GM18526 (cell line): Measurements from ENCODE around the gene GRK3.

Experiments used
- POLR2A ChIP-seq: IDR thresholded peaks from 3 replicates; pipeline ENCODE4 v1.6.1; 2011; ENCODE audit not compliant: insufficient read length; ENCODE audit errors: extremely low read depth

The GRK3 gene

GRCh38 chr22:25564320-25564978, at the start of gene GRK3:
Gene GRK3 (plus strand): TSS chr22:25564675. CDS start chr22:25565041, 366 bp downstream.
- peak; percentile 68 for TF ChIP-seq POLR2A

- no peak for TF ChIP-seq POLR2A
Measured at GRCh38 chr22:25518000-25518663, 46.3 kb upstream of the GRK3 start.

GRCh38 chr22:25525376-25525775, 39.1 kb upstream of the GRK3 start:
- no peak for TF ChIP-seq POLR2A

- TF ChIP-seq POLR2A = no peak
Measured at GRCh38 chr22:25534724-25535123, 29.8 kb upstream of the GRK3 start.

- no peak for TF ChIP-seq POLR2A
Measured at GRCh38 chr22:25536589-25536988, 27.9 kb upstream of the GRK3 start.

GRCh38 chr22:25540166-25540907, 24.1 kb upstream of the GRK3 start:
- TF ChIP-seq POLR2A = no peak

DNA sequence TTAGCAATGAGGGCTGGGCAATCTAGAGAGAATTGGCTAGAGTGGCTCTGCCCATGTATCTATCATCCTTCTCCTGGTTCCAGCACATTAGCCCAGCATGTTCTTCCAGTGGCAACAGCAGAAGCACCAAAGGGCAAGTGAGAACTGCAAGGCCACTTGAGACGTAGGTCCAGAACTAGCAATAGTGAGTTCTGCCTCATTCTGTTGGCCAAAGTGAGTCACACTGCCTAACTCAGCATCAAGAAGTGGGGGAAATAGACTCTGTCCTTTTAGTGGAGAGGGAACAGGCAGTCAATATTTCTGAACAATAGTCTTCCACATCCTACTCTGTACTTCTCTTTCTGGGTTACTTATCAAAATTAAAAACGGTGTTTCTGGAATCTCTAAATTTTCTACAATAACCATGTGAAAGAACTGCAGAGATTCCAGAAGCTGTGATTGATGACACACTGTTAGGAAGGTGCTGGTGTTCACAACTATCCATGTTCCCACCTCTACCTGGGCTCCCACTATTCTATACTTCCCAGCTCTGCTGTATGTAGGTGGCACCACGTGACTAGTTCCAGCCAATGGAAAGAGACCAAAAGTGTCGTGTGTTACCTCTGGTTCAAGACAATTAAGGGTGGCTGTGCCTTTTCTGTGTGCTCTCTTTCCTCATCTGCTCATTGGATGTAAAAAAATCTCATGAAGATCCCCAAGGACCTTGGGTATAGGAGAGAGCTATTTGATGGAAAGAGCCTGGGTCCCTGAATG, 23.4 kb upstream of the GRK3 start:
- no peak for TF ChIP-seq POLR2A

DNA sequence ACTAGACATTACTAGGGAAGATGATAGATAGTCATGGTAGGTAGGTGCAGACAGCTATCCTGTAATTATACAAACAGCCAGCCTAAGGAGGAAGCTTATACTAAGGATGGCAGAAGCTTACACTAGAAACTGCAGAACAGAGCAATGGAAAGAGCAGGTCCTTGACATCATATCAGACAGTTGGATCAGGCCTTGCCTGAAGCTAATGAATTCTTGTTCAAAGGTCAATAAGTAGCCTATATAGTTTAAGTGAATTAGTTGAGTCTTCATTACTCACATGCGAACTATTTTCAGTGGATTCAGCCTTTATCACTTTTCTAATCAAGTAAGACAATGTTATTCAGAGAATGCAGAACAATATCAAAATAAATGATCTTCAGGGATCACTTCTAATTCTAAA, 22.3 kb upstream of the GRK3 start:
- no peak for TF ChIP-seq POLR2A

- no peak for TF ChIP-seq POLR2A
Measured at GRCh38 chr22:25542720-25543402, 21.6 kb upstream of the GRK3 start.

DNA sequence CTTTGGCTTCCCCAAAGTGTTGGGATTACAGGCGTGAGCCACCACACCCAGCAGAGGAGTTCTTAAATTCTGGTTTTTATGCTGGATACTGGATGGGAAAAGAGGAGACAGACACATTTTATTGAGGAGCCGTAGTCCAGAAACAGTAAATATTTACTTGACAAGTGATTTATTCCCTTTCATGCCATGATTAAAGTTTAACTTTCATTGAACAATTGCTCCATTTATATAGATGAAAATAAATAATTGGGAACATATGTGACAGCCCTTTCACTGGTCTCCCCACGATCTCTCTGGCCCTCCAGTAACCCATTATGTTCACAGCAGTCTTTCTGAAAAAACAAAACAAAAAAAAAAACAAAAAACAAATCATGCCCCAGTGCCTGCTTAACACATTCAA, 19.3 kb upstream of the GRK3 start:
- TF ChIP-seq POLR2A = no peak

DNA sequence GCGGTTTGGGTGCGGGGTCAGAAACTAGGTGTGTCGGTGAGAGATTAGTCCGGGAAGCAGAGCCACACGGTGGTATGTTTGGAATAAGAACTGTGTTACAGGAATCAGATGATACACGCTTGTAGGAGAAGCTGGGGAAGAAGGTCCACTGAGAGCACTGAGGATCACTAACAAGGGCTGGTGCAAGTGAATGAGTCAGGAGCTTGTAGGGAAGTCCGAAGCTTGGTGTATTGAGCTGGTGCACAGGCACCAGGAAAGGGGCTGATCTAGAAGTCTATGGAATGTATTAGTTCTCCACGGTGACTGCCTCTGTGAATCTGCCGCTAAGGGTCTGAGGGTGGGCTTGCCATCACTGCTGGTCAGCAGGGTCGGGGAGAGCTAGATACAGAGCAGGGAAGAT, 18.8 kb upstream of the GRK3 start:
- TF ChIP-seq POLR2A = no peak

GRCh38 chr22:25546242-25546641, 18.2 kb upstream of the GRK3 start:
- TF ChIP-seq POLR2A = no peak

DNA sequence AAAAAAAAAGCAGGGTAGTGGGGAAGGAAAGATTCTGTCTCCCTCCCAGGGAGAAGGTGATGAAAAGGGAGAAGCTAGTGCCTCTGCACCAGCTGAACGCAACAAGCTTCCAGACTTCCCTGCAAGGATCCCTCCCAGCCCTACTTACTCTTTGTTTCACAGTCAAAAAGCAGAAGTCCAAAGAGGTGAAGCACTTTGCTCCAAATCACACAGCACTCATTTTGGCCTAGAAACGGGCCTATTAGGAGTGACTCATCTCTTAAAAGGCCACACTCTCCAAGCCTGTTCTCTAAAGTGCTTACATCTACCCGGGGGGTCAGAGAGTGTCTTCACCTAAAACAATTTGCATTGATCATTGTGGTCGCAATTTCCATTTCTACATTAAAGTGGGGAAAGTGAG, 17.7 kb upstream of the GRK3 start:
- TF ChIP-seq POLR2A = no peak

- TF ChIP-seq POLR2A = no peak
Measured at GRCh38 chr22:25548866-25549464, 15.5 kb upstream of the GRK3 start.
